Measurements from ENCODE around the gene HTR4. TPM values are rescaled to one million over a fixed set of nuclear protein-coding genes. Genes with fewer than 3 reads are reported as not detected.
A peak's percentile ranks its signal among the peaks of the same experiment; 100 is the strongest.
"Not testable (repeated sequence)": the region's sequence is repeated elsewhere in the genome, so short reads cannot be mapped to it uniquely, and the experiment has no call there.

The HTR4 gene
- not detected for polyA plus RNA-seq (2013, experiment 1 of 2; ENCODE audit: insufficient read length)
- not detected for polyA plus RNA-seq (2013, experiment 2 of 2; ENCODE audit: insufficient read length)

DNA sequence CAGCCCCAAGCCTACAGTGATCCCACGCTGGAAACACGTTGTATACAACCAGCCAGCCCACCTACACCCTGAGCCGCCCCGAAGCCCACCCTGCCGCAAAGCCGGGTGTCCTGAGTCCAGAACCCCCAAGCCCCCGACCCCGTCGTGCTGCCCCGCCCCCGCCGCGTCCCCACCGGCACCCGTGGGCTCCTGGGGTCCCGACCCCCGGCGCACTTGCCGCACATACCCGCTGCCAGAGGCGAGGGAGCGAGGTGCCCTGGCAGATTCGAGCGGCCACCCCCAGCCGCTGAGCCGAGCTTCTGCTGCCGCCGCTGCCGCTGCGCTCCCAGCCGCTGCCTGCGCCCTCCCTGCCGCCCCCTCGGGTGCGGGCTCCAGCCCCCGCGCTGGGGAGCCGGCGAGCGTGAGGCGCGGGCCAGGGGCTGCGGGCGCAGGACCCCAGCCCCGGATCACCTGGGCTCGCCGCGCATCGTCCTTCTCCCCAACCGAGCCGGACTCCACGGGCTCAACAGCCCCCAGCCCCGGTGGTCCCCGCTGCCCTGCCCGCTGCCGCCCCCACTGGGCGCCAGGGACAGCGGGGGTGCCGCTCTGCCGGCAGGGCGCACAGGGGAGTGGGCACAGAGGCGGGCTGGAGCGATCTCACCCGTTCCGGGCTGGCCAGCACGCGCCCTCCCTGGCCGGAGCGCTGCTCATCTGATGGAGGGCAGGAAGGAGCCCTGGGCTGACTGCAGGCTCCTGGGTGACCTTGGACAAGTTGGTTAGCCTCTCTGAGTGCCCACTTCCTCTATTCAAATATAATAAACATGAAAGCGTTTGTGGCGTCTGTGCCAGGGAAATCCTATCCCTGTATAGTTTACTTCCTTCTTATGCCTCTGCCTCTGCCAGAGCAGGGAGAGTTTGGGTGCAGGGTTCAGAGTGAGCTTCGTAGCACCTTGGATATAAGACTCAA lies at the start of gene HTR4:
TSS of gene HTR4 (minus strand) at position 692 of the 946 bp plus-strand sequence. CDS start 17,513 bp downstream, outside the sequence.
- DNase-seq, result no peak

DNA sequence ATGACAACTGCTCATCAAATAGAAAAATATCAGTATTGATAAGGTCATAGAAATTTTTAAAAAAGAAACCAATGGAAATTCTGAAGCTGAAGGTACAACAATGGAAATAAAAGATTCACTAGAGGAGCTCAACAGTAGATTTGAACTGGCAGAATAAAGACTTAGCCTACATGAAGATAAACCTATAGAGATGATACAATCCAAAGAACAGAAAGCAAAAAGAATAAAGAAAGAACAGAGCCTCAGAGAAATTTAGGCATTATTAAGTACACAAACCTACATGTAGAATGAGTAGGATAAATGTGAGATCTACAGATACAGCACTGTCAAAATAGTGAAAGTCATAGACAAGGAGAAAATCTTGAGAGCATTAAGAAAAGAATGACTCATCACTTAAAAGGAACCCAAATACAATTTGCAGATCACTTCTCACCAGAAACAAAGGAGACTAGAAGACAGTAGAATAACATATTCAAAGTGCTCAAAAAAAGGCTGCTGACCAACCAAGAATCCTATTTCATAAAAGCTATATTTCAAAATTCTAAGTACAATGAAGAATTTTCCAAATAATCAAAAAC lies 47.8 kb upstream of the HTR4 start:
- DNase-seq, result no peak

DNA sequence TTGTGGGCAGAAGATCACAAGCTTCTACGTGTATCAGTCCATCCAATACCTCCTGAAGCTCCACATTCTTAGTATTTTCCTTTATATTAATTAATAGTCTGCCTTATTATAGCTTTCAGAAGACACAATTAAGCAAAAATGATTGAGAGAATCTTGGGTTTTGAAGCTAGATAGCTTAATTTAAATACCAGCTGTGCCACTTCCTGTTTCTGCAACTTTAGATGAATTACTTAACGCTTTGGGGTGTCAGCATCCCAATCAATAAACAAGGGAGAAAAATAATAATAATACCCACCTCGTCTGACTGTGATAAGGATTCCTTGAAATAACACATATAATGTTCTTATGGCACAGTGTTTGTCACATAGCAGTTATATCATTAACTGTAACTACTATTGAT lies 44.7 kb upstream of the HTR4 start:
- no peak for DNase-seq

- no peak for DNase-seq
Observed at GRCh38 chr5:148697809-148698196, 43.5 kb upstream of the HTR4 start.

- peak; percentile 60 for DNase-seq
Observed at GRCh38 chr5:148697180-148697808, 43.0 kb upstream of the HTR4 start.

- no peak for DNase-seq
Observed at GRCh38 chr5:148696187-148697036, 42.1 kb upstream of the HTR4 start.

- DNase-seq, result no peak
Observed at GRCh38 chr5:148690945-148691344, 36.6 kb upstream of the HTR4 start.

GRCh38 chr5:148688787-148689186 lies 34.5 kb upstream of the HTR4 start:
- DNase-seq, result no peak

GRCh38 chr5:148687871-148688270 lies 33.5 kb upstream of the HTR4 start:
- no peak for DNase-seq

- peak; percentile 10 for DNase-seq
Observed at GRCh38 chr5:148687427-148687826, 33.1 kb upstream of the HTR4 start.

- DNase-seq, result peak; percentile 53
Observed at GRCh38 chr5:148686660-148687059, 32.3 kb upstream of the HTR4 start.

GRCh38 chr5:148685520-148686134 lies 31.3 kb upstream of the HTR4 start:
- DNase-seq, result no peak

DNA sequence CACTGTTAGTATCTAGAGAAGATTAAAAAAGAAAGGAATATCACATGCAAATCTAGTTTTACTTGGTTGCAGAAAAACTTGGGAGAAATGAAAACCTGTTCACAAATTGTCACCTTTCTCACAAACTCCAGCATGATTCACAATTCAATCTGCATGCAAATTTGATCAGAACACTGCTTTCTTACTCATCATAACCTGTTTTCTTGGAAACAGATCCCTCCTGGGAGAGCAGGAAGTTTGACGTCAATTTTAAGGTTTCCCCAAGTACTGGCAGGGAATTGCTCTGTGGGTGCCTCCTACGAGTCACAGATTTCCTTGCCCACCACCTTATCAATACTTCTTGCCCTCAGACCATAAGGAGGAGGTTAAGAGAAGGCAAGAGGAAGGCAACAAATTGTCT lies 30.2 kb upstream of the HTR4 start:
- no peak for DNase-seq

DNA sequence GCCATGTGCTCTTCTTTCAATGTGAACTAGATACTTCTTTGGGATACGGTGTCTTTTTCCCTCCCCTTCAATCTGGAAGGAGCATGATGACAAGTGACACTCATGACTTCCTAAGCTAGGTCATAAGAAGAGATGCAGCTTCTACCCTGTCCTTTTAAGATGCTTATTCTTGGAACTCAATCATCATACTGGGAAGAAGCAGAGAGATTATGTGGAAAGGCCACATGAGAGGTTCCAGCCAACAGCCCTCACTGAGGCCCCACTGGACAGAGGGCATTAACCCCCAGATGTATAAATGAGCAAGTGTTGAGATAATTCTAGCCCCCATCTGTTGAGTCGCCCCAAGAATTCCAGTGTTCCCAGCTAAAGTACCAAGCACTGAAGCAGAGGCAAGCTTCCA lies 29.3 kb upstream of the HTR4 start:
- DNase-seq, result no peak

DNA sequence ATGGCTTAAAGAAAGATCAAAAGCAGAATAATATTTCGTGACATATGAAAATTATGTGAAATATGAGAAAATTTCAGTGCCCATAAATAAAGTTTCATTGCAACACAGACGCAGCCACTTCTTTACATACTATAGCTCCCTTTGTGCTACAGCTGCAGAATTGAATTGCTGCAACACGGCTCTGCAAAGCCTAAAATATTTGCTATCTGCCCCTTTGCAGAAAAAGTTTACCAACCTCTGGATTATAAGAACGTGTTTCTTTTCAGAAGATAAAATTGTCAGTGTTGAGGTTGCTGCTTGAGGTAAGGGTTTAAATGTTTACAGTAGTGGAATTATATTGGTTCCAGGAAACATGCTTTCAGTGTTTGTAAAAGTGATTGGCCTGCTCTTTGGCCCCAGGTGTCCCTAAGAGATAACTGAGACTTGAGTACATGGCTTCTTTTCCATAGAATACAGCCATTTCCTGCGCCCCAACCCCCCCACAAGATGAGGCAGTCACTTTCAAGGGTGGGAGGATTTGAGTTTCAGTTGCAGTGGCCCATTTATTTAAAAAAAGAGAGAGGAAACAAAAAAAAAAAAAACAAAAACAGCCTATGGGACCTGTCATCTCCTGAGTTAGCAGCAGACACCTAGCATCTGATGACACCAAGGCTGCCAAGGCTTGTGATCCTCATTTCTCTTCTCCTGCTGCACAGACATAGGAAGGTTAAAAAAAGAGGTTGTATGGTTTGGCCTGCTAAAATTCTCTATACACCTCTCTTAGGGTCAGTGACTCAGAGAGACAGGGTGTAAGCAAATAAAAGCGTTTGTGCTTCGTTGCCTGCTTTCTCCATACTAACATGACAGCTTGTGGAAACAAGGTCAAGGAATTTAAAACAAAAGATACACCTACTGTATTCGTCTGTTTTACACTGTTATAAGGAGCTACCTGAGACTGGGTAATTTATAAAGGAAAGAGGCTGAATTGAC lies 28.0 kb upstream of the HTR4 start:
- DNase-seq, result no peak

GRCh38 chr5:148681157-148682057 lies 27.1 kb upstream of the HTR4 start:
- no peak for DNase-seq

DNA sequence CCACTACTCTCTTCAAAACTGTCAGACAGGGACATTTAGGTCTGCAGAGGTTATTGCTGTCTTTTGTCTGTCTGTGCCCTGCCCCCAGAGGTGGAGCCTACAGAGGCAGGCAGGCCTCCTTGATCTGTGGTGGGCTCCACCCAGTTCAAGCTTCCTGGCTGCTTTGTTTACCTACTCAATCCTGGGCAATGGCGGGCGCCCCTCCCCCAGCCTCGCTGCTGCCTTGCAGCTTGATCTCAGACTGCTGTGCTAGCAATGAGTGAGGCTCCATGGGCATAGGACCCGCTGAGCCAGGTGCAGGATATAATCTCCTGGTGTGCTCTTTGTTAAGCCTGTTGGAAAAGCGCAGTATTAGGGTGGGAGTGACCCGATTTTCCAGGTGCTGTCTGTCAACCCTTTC lies 19.4 kb upstream of the HTR4 start:
- DNase-seq, result not testable (repeated sequence)

GRCh38 chr5:148666353-148666752 lies 12.0 kb upstream of the HTR4 start:
- no peak for DNase-seq

- no peak for DNase-seq
Observed at GRCh38 chr5:148665431-148665830, 11.1 kb upstream of the HTR4 start.

GRCh38 chr5:148663509-148663908 lies 9.2 kb upstream of the HTR4 start:
- DNase-seq, result no peak

Data from fibroblast of skin of back (primary cell).